CD14-positive monocyte (primary cell): ENCODE results near the gene SLC25A13. TPM values are rescaled to one million over a fixed set of nuclear protein-coding genes. Genes with fewer than 3 reads are reported as not detected.

Experiments
- DNase-seq, 3 donors: peaks; one replicate each; pipeline ENCODE4 v3.0.0-alpha.2; 2011 to 2022
- H2AFZ ChIP-seq: 2 replicates; pipeline ENCODE4 v1.6.0; 2012; ENCODE audit warnings: mild to moderate bottlenecking, low read depth, low read length, inconsistent platforms; ENCODE audit not compliant: insufficient read depth, poor library complexity, severe bottlenecking
- H3K27ac ChIP-seq, 2 donors: 1 replicate in 1 of 2; 2 replicates in 1 of 2; pipeline ENCODE4 v1.5.1; 2012 to 2013; ENCODE audit warnings: low read length in 2 of 2, control low read depth in 1 of 2, inconsistent platforms in 1 of 2, low read depth in 1 of 2, mild to moderate bottlenecking in 1 of 2
- H3K27me3 ChIP-seq, 2 donors: one replicate each; pipeline versions ENCODE4 v1.6.0 to v1.6.1; 2011 to 2013; ENCODE audit warnings: low read length in 2 of 2; ENCODE audit not compliant: control insufficient read depth in 2 of 2, insufficient read depth in 2 of 2
- H3K36me3 ChIP-seq, 2 donors: replicated peaks in 1 of 2; 1 replicate in 1 of 2; 2 replicates in 1 of 2; pipeline versions ENCODE4 v1.5.1 to v1.6.1; 2012 to 2013; ENCODE audit warnings: low read length in 2 of 2, control low read depth in 1 of 2, inconsistent platforms in 1 of 2, mild to moderate bottlenecking in 1 of 2; ENCODE audit not compliant: insufficient read depth in 2 of 2, control insufficient read depth in 1 of 2
- H3K4me1 ChIP-seq, 2 donors: 1 replicate in 1 of 2; 2 replicates in 1 of 2; pipeline versions ENCODE4 v1.5.1 to v1.6.1; 2012 to 2013; ENCODE audit warnings: low read length in 2 of 2, control low read depth in 1 of 2, inconsistent platforms in 1 of 2, mild to moderate bottlenecking in 1 of 2, moderate library complexity in 1 of 2; ENCODE audit not compliant: insufficient read depth in 2 of 2, control insufficient read depth in 1 of 2
- H3K4me2 ChIP-seq: replicated peaks from 2 replicates; pipeline ENCODE3; 2012; ENCODE audit warnings: low read length, moderate library complexity, mild to moderate bottlenecking; ENCODE audit not compliant: poor library complexity, severe bottlenecking; ENCODE audit errors: extremely low read depth
- H3K4me3 ChIP-seq, 3 experiments: fragments of 200-600 bp in 1 of 3; sonication (generic) in 1 of 3; replicated peaks in 1 of 3; 1 replicate in 2 of 3; 2 replicates in 1 of 3; pipeline ENCODE4 v1.5.1; 2011 to 2013; ENCODE audit warnings: low read length in 3 of 3, mild to moderate bottlenecking in 3 of 3, control low read depth in 2 of 3, low read depth in 2 of 3, inconsistent platforms in 1 of 3, moderate library complexity in 1 of 3
- H3K79me2 ChIP-seq: 2 replicates; pipeline ENCODE4 v1.6.0; 2012; ENCODE audit warnings: mild to moderate bottlenecking, control low read depth, inconsistent platforms, low read length, moderate library complexity; ENCODE audit not compliant: insufficient read depth
- H3K9ac ChIP-seq: 2 replicates; pipeline ENCODE4 v1.6.0; 2017; ENCODE audit warnings: low read length, mild to moderate bottlenecking; ENCODE audit not compliant: insufficient read depth, poor library complexity, severe bottlenecking
- H3K9me3 ChIP-seq, 2 donors: replicated peaks in 1 of 2; 1 replicate in 1 of 2; 2 replicates in 1 of 2; pipeline versions ENCODE4 v1.5.1 to v1.6.1; 2012 to 2013; ENCODE audit warnings: low read length in 2 of 2, control low read depth in 1 of 2; ENCODE audit not compliant: control insufficient read depth in 1 of 2, insufficient read depth in 1 of 2
- H4K20me1 ChIP-seq: 2 replicates; pipeline ENCODE4 v1.6.0; 2012; ENCODE audit warnings: mild to moderate bottlenecking, low read length, control low read depth, moderate library complexity; ENCODE audit not compliant: insufficient read depth
- H3K27ac Mint-ChIP-seq, 7 donors: one replicate each; pipeline ENCODE4 v1.8.0; 2020; ENCODE audit warnings: mild to moderate bottlenecking in 7 of 7, mixed read lengths in 7 of 7, moderate library complexity in 6 of 7, inconsistent platforms in 2 of 7
- H3K27me3 Mint-ChIP-seq, 3 donors: one replicate each; pipeline ENCODE4 v1.8.0; 2021 to 2022; ENCODE audit warnings: low read depth in 3 of 3, mild to moderate bottlenecking in 3 of 3, mixed read lengths in 3 of 3, moderate library complexity in 3 of 3, inconsistent platforms in 1 of 3
- H3K36me3 Mint-ChIP-seq, 2 donors: one replicate each; pipeline ENCODE4 v1.8.0; 2020; ENCODE audit warnings: mixed read lengths in 2 of 2, inconsistent platforms in 1 of 2, mild to moderate bottlenecking in 1 of 2
- H3K4me1 Mint-ChIP-seq: one replicate; pipeline ENCODE4 v1.8.0; 2020; ENCODE audit warnings: mild to moderate bottlenecking, mixed read lengths
- H3K4me3 Mint-ChIP-seq, 2 donors: one replicate each; pipeline ENCODE4 v1.8.0; 2020; ENCODE audit warnings: mild to moderate bottlenecking in 2 of 2, mixed read lengths in 2 of 2, moderate library complexity in 1 of 2
- H3K9me3 Mint-ChIP-seq, 7 donors: one replicate each; pipeline ENCODE4 v1.8.0; 2020 to 2022; ENCODE audit warnings: mixed read lengths in 7 of 7, mild to moderate bottlenecking in 6 of 7, moderate library complexity in 6 of 7, inconsistent platforms in 2 of 7
- CTCF ChIP-seq: fragments of 200-600 bp; IDR thresholded peaks from one replicate; pipeline ENCODE4 v1.8.0; 2022; ENCODE audit warnings: antibody characterized with exemption, mild to moderate bottlenecking
- WGBS: methylation state at CpG from one replicate; pipeline ENCODE4 v1.1.5; 2013; ENCODE audit warnings: missing lambda C conversion rate; ENCODE audit not compliant: insufficient coverage; 5-methylcytosine and 5-hydroxymethylcytosine counted together
- intact Hi-C, 2 donors: fragments of 100-400 bp; cut with micrococcal nuclease; formaldehyde crosslinking; loops; one replicate each; pipeline versions ENCODE4 v1.15.0 to v1.15.1; 2023
- polyA plus RNA-seq, 3 donors: library from polyadenylated mRNA; depleted of rRNA in 1 of 3; unstranded in 2 of 3; stranded (reverse) in 1 of 3; fragments of 300-500 nt in 2 of 3; fragments of >200 nt in 1 of 3; fragmentation: Illumina TruSeq in 2 of 3; gene quantifications; 1 replicate in 2 of 3; 2 replicates in 1 of 3; pipeline ENCODE4 v1.2.3, GENCODE V29; 2012 to 2021

SLC25A13 gene
- polyA plus RNA-seq, 3 donors = 12.7 to 15.7 (median 14.4) TPM

- Mint-ChIP-seq H3K4me3 (no peak overlapping the region), H3K4me1 (no peaks in the 10 kb centered on the region), H3K27me3 (peaks cover 0 to 2% (median 0%) of the 10 kb centered on the region in 3 donors), H3K9me3 (no peaks in the 10 kb centered on the region), H3K36me3 (peaks cover 24 to 27% of the 10 kb centered on the region in 2 donors), H3K27ac (no peak overlapping the region)
- peaks cover 0 to 10% of the 10 kb centered on the region in 2 donors for H3K36me3 ChIP-seq
- no peaks in the 10 kb centered on the region for H4K20me1 ChIP-seq
- H3K9ac ChIP-seq = no peak overlapping the region
- no peaks in the 10 kb centered on the region for H3K4me1 ChIP-seq
- H3K79me2 ChIP-seq = no peaks in the 10 kb centered on the region
- no peak overlapping the region for H2AFZ ChIP-seq
- H3K9me3 ChIP-seq = no peaks in the 10 kb centered on the region
- no peak for DNase-seq
- H3K27ac ChIP-seq = no peak overlapping the region
- no peak overlapping the region for H3K4me3 ChIP-seq
- no peak for TF ChIP-seq CTCF
- WGBS = 100% methylated on average over 1 of the region's 1 CpG
- H3K4me2 ChIP-seq = no peak overlapping the region
- intact Hi-C loops = no loop called here
- no peaks in the 10 kb centered on the region for H3K27me3 ChIP-seq
These were observed 122.5 kb downstream of the SLC25A13 start for GRCh38 chr7:96199421-96199820.

- H3K4me3 Mint-ChIP-seq = no peak overlapping the region
- Histone ChIP-seq H3K4me3 (no peak overlapping the region), H3K4me1 (no peaks in the 10 kb centered on the region), H3K4me2 (no peak overlapping the region), H3K27ac (no peak overlapping the region), H4K20me1 (no peaks in the 10 kb centered on the region), H3K79me2 (no peaks in the 10 kb centered on the region), H2AFZ (no peak overlapping the region), H3K9ac (no peak overlapping the region), H3K9me3 (no peaks in the 10 kb centered on the region), H3K36me3 (peaks cover 2 to 18% of the 10 kb centered on the region in 2 donors), H3K27me3 (no peaks in the 10 kb centered on the region)
- H3K27ac Mint-ChIP-seq = no peak overlapping the region
- TF ChIP-seq CTCF = no peak
- peaks cover 29 to 32% of the 10 kb centered on the region in 2 donors for H3K36me3 Mint-ChIP-seq
- no peaks in the 10 kb centered on the region for H3K9me3 Mint-ChIP-seq
- 100% methylated on average over 1 of the region's 3 CpGs for WGBS
- intact Hi-C loops = no loop called here
- DNase-seq = no peak
- peaks cover 0 to 2% (median 0%) of the 10 kb centered on the region in 3 donors for H3K27me3 Mint-ChIP-seq
- H3K4me1 Mint-ChIP-seq = no peaks in the 10 kb centered on the region
These were observed 123.8 kb downstream of the SLC25A13 start for GRCh38 chr7:96198047-96198636.
